GM19351 (cell line): Measurements from ENCODE around the gene SNAP47.

ENCODE experiments used
- ATAC-seq: cut with Tn5 transposase; IDR thresholded peaks from one replicate; pipeline ENCODE4 v1.9.1; 2021; ENCODE audit warnings: mild to moderate bottlenecking, moderate library complexity; ENCODE audit not compliant: unreplicated experiment

Gene SNAP47

DNA sequence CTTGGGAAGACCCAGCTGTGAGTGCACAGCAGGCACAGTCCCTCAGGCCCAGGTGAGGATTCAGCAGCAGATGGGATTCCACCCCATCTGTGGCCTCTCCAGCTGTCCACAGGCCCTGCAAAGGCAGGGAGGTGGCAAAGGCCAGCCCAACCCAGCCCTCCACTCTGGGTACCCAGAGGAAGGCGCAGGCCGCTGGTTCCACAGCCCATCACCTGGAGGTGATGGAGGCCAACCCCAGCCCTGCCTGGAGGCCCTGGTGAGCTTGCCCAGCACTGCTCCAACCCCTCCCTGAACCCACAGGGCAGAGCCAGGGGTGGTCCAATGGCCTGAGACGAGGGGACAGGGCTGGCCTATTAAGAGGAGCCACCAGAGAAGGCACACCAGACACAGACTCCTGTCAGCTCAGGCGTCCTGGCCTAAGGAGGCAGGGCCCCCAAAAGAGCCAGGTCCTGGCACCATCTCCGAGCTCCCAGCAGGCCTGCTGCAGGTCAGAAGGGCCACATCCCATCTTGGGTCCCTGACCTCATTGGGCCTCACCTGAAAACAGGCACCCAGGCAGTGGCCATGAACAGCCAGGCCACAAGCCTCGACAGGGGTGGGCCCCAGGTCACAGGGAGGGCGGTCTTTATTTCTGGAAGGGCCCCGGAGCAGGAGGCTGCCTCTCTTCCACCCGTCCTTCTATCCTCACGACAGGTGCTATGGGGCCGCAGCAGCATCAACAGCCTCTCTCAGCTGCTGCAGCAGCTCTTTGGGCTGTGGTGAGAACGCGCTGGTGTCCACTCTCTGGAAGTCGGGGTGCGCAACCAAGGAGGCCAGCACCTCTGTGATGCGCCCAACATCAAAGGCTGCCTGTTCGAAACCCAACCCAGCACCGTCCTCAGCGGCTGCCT, 3.3 kb upstream of the SNAP47 start:
- ATAC-seq = no peak

DNA sequence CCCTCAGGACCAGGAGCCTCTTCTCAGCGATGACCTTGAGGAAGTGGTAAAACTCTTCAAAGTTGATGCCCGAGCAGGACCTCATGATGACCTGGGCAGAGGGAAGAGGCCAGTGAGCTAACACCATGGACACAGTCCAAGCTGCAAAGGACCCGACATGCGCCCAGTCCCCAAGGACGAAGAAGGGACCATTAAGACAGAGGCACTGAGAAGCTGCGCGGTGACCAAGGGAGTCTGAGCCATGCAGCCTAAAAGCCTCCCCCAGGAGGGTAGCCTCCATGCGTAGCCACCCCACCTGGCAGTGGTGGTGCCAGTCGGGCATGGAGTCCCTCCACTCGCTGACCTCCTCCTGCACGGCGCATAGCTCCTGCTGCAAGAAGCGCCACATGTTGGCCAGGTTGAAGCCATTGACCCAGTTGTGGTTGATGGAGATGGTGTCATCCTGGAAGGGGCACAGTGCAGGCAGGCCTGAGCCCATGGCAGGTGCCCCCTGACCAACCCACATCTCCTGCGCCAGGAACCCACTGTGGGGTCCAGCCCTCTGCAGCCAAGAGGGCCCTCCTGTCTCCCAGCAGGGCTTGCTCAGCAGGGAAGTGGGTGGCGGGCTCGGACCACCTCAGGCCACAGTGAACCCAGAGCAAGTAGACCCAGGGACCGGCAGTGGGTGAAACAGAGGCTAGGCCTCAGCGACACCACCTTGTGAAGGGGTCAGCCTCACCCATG, 2.5 kb upstream of the SNAP47 start:
- no peak for ATAC-seq

DNA sequence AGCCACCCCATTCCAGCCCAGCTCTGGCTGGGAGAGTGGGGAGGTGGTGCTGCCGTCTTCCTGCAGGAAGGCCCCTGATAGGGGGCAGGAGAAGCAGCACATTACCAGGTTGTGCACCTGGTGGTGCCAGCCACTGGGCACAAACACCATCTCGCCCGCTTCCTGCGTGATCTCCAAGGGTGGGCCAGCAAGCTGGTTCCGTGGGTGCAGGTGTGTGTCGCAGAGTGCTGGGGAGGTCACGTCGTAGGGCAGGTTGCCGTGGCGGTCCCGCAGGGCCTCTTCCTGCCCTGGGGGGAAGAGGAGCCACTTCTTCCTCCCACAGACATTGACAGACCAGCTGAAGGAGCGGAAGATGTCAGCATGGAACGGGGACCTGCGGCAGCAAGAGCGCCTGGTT, 1.9 kb upstream of the SNAP47 start:
- ATAC-seq = no peak

DNA sequence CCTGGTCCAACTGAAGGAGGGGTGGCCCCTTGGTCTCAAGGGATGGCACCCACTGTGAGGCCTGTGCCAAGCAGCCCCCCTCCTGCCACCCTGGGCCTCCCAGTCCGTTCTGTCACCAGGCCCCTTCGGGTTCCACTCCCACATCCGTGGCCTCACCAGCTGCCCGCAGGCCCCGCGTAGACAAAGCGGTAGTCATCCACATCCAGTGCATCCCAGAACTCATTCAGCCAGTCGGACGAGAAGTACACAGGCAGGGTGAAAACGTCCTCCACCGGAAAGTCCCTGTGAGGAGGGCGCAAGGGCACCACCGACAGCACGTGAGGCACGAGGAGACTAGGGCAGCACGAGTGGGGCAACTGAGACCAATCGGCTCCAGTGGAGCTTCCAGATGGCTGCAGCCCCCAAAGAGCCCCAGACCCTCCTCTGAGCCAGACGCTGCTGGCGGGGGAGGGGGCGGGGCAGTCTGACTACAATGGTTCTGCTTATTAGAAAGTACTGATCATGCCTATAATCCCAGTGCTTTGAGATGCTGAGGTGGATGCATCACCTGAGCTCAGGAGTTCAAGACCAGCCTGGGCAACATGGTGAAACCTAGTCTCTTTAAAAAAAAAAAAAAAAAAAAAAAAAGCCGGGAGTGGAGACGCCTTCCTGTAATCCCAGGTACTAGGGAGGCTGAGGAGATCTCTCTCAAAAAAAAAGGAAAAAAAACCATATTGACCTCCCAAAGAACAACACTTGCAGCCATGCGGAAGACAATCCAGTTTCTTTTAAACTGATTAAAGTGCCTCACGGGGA, 1.3 kb upstream of the SNAP47 start:
- no peak for ATAC-seq

DNA sequence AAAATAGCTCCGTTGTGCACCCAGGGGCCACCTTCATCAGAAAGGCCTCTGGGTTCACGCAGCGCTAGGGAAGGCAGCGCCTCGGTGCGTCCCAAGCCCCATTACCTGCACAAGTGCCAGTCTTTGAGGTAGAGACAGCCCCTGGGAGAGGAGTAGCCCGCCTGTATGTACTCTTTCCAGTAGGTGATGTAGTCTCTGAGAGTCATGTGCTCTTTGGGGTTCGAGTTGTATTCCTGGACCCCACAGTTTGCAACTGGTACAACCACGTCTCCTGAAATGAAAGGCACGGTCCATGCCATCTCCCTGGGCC, 734 bp upstream of the SNAP47 start:
- ATAC-seq = peak; percentile 2

DNA sequence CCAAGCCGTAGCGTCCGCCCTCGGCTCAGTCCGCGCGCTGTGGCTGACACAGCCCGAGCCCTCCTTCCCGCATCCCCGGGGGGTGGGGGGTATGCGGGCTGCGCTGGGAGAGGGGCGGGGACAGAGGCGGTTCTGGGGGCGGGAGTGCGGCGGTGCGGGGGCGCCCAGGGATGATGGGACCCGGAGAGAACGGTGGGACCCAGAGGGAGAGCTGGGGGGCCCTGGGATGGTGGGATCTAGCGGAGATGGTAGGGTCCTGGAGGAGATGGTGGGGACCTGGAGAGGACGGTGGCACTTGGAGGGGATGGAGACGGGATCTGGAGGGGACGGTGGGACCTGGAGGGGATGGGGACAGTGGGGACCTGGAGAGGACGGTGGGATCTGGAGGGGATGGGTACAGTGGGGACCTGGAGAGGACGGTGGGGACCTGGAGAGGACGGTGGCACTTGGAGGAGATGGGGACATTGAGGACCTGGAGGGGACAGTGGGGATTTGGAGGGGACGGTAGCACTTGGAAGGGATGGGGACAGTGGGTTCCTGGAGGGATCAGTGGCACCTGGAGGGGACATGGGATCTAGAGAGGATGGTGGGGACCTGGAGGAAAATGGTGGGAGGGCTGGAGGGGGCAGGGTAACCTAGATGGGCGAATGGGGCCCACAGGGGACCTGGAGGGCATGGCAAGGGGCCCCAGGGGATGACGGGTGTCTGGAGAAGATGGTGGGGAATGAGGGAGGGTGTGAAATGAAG, 477 bp downstream of the SNAP47 start:
- ATAC-seq = no peak

DNA sequence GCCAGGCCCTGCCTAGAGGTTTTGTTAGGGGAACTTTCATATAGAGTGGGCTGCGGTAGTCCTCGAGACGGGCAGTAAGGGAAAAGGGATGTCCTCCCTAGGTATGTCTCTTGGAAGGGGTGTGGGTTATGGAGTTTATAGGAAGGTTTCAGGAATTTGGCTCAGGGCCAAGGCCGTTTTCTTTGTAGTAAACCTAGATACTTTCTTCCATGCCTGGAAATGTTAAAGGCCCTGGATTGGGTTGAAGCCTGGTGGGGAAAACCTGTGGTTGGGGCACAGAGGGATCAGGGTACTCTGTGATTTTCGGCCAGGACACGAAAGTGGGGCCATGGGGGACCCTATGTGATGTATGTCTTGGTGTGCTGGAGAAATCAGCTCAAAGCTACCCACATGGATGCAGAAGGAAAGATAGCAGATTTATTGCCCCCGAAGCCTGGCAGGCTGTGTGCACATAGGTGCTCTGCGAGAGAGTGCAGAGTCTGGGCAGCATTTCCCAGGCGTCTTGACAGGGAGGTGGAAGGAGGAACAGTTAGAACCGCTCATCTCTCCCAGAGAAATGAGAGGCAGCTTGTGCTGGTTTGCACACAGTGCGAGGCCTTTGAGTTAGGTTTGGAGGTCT, 1.7 kb downstream of the SNAP47 start:
- no peak for ATAC-seq

DNA sequence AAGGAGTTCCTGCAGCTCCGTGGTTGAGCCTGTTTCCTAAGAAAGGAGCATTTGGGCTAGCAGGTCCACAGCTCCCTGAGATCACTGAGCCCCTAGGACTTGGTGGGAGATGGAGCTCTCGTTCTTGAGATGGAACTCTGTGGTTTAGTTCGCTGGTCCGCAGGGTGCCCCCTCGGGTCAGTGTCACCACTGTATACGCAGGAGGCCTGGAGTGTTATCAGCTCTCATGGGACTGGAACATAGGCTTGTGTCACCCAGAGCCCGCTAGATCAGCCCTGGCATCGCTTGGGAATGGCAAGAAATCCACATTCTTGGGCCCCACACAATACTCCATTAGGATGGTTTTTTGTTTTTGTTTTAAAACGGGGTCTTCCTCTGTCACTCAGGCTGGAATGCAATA, 3.6 kb downstream of the SNAP47 start:
- no peak for ATAC-seq

DNA sequence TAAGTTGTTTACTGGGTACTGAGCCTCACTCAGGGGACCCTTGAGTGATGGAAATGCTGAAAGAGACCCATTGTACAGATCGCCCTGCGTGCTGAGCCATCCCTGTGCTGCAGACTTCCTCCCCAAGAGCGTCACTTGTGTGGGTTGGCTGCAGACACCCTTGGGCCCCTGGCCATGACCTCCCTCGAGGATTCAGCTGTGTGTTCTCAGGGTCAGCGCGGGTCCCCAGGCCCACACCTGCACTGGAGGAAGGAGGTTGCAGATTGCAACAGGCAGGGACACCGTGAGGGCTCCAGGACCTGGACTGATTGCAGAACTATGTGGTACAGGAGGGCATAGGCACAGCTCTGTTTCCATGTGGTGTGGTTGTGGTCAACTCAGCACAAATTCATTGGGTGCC, 4.4 kb downstream of the SNAP47 start:
- no peak for ATAC-seq

DNA sequence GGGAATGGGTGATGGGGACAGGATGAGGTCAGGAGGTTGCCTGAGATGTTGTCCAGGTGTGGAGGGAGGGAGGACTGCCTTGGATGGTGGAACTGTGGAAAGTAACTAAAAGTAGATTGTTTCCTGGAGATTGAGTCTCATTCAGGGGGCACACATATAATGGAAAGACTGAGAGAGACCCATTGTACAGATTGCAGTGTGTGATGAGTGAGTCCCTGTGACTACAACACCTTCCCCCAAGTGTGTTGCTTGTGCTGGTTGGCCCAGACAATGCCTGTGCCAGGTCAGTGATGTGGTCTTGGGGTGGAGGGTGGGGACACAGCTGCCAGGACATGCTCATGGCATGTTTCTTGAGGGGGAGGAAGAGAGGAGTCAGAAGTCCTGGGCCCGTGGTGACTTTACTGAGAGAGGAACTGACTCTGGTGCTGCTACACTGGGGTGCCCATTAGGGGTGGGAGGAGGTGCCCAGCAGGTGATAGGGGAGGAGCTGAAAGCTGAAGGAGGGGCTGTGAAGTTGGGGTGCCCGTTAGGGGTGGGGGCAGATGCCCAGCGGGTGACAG, 5.2 kb downstream of the SNAP47 start:
- ATAC-seq = no peak

DNA sequence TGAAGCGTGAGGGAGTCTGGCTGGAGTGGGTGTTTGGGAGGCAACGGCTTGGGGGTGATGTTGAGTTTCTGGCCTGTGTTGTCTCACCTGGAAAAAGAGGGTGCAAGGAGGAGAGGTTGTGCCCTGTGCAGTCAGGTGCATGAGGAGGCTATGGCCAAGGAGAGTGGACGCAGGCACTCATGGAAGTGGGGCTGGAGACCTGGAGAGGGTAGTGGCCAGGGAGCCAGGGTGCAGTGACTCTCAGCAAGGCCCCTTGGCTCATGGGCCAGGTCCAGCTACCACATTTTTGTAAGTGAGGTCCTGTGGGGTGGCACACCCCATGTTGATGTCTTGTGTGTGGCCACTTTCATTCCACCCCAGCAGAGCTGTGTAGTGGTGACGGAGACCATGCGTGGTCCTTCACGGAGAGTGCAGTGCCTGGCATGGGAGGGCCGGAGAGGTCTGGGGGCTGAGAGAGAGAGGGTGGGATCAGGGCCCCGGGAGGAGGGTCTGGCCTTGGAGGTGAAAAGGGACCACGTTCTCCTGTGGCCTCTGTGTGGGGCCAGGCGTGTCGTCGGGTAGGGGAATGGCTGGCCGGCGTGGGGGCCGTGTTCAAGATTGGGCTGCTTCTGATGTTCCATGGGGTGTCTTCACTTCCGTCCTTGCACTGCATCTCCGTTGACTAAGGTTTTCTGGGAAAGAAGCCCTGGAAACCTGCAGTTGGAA, 6.1 kb downstream of the SNAP47 start:
- no peak for ATAC-seq

DNA sequence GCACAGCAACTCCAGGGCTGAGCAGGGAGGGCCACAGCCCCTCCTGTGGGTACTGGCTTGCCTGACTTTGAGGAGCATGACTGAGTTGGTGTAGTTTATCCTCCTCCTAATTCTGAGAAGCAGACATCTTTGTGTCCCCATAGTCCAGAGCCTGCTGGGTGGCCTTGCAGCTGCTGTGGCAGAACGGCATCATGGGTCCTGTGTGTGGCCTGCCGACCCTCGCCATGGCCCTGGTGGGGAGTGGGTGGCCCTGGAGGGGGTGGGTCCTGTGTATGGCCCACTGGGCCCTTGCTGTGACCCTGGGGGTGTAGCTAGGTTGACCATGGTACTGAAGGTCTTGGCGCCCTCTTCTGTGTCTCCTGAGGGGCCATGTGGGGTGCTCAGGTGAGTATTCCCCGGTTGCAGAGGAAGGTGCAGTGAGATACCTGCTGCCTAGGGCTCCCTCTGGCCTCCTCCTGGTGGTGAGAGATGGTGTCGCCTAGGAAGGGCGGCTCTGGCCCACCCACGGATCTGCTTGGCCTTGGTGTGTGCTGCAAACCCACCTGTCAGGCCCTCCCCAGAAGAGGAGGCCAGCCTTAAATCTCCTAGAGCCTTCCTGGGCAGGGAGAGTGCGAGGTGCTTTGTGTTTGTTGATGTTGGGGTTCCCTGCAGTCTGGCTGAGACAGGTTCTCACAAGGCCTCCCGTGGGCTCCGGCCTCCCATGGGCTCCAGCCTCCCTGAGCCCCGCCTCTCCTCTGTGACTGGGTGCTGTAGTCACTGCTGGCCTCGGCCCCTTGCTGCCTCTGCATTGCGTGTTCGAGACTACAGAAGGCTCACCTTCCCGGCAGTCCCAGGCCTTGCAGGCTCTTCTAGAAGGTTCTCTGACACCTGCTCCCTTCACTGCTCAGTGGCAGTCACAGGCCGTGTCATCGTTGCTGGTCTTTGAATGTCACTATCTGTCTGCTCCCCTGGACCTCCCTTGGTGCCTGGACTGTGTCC, 7.8 kb downstream of the SNAP47 start:
- no peak for ATAC-seq

DNA sequence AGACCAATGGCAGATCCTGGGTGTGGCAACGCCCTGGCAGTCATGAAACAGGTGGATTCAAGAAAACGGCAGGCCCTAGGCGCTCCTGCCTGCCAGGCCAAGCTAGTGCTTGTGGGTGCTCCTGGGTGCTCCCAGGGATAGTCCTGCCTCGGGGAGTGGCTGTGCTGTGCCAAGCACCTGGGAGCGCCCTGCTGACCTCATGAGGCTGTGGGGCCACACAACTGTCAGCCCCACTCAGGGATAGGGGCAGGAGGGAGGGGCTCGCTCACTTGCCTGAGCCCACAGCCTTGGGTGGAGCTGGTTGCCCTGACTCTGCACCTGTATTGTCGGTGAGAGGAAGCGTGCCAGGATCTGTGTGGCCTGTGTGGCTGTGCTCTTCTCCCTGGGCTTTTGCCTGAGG, 9.4 kb downstream of the SNAP47 start:
- no peak for ATAC-seq

DNA sequence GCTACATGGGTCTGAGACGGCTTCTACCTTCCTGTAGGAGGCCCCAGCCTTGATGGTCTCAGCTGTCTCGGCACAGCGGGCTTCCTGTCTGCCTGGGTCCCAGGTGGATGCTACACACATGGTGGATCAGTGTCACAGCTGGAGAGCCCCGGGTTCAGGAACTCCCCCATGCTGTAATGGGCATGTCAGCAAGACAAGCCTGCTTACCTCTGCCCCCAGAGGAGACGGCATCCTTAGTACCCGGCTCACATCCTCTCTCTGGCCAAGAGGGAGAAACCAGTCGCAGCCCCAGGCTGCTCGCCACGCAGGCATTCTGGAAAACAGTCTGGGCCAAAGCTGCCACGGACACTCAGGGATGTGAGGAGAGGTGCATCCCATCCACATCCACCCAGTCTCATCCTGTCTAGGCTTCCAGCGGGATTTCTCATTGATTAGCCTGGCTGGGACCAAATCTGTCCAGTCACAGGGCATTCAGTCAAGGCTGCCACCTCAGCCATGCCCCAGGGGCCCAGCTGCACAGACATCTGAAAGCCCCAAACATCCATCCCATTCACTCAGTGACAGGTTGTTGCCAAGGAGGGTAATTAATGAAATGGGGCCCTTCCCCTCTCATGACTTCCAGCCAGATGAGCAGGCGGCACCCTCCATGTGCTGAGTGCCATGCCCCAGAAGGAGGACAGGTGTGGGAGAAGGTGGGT, 10.5 kb downstream of the SNAP47 start:
- no peak for ATAC-seq

DNA sequence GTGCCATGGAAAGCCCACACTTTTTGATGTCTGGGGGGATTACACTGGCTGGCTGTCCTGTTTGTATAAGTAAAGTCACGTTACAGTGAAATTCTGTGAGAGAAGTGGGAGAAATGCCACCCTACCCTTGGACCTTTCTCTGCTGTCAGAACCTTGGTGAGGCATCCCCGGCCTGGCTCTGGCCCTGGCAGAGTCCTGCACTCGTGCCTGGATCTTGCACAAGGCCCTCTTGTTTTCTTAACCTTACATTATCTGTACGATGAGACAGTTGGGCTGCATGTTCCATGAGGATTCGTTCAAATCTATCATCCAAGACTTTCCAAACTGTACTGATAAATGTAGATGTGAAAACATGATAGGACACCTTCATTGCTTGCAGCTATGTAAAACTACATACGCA, 11.4 kb downstream of the SNAP47 start:
- no peak for ATAC-seq

DNA sequence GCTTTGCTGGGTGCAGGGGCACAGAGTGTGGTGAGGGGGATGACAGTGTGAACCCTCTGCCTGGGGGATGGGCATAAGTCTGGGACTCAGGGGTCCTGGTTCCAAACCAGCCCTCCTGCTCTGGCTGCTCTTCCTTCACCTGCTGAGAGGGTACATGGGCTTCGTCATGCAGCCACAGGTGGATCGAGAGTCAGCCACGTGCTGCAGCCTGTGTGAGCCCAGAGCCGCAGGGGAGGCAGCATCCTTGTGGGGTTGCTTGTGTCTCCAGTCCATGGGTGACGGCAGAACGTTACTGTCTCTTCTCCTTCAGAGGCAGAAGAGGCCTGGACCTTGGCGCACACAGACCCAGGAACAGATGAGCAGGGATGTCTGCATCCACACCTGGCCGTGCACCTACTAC, 12.1 kb downstream of the SNAP47 start:
- ATAC-seq = no peak

DNA sequence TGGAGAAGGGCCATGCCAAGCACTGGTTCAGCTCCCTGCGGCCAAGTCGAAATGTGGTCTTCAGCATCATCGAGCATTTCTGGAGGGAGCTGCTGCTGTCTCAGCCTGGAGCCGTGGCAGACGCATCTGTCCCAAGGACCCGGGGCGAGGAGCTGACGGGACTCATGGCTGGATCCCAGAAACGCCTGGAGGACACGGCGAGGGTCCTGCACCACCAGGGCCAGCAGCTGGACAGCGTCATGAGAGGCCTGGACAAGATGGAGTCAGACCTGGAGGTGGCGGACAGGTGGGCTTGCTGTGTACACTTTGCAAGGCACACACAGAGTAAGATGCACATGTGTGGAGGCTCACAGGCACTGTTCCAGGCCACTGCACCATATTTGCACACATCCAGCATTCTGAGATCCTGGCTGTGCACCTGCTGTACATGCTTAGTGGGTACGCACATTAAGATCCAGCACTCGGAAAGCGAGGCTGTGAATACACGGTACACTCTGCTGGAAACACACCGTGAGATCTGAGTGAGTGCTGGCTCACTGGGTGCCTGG, 12.8 kb downstream of the SNAP47 start:
- no peak for ATAC-seq
